ENCODE results near the gene RTN4IP1.

The RTN4IP1 gene

GRCh38 chr6:106540907-106541306, 88.4 kb downstream of the RTN4IP1 start:
- no peak for FAIRE-seq

- FAIRE-seq: no peak
Measured at GRCh38 chr6:106540432-106540831, 88.9 kb downstream of the RTN4IP1 start.

- no peak for FAIRE-seq
Measured at GRCh38 chr6:106539936-106540335, 89.4 kb downstream of the RTN4IP1 start.

- no peak for FAIRE-seq
Measured at GRCh38 chr6:106538145-106538544, 91.2 kb downstream of the RTN4IP1 start.

- no peak for FAIRE-seq
Measured at GRCh38 chr6:106537662-106538061, 91.6 kb downstream of the RTN4IP1 start.

GRCh38 chr6:106536851-106537250, 92.4 kb downstream of the RTN4IP1 start:
- FAIRE-seq: no peak

- no peak for FAIRE-seq
Measured at GRCh38 chr6:106536357-106536756, 92.9 kb downstream of the RTN4IP1 start.

- FAIRE-seq: no peak
Measured at GRCh38 chr6:106535012-106535411, 94.3 kb downstream of the RTN4IP1 start.

- no peak for FAIRE-seq
Measured at GRCh38 chr6:106534564-106534982, 94.7 kb downstream of the RTN4IP1 start.

- no peak for FAIRE-seq
Measured at GRCh38 chr6:106534004-106534403, 95.3 kb downstream of the RTN4IP1 start.

- no peak for FAIRE-seq
Measured at GRCh38 chr6:106533054-106533453, 96.2 kb downstream of the RTN4IP1 start.

GRCh38 chr6:106530502-106530901, 98.8 kb downstream of the RTN4IP1 start:
- FAIRE-seq: no peak

GRCh38 chr6:106530026-106530425, 99.3 kb downstream of the RTN4IP1 start:
- FAIRE-seq: no peak

GRCh38 chr6:106529438-106529837, 99.9 kb downstream of the RTN4IP1 start:
- no peak for FAIRE-seq

GRCh38 chr6:106528521-106528920, 100.8 kb downstream of the RTN4IP1 start:
- FAIRE-seq: no peak

GRCh38 chr6:106527979-106528378, 101.3 kb downstream of the RTN4IP1 start:
- FAIRE-seq: no peak

GRCh38 chr6:106527117-106527516, 102.2 kb downstream of the RTN4IP1 start:
- no peak for FAIRE-seq

GRCh38 chr6:106525882-106526275, 103.4 kb downstream of the RTN4IP1 start:
- no peak for FAIRE-seq

GRCh38 chr6:106525107-106525881, 104.0 kb downstream of the RTN4IP1 start:
- no peak for FAIRE-seq

- no peak for FAIRE-seq
Measured at GRCh38 chr6:106522562-106523250, 106.6 kb downstream of the RTN4IP1 start.

Measured in G401.6 (cell line).